H9 (cell line): ENCODE results near the gene ZSCAN31. TPM values are rescaled to one million over a fixed set of nuclear protein-coding genes. Genes with fewer than 3 reads are reported as not detected.
A peak's percentile ranks its signal among the peaks of the same experiment; 100 is the strongest.

ENCODE experiments used
- DNase-seq: peaks from one replicate; pipeline ENCODE4 v3.0.0-alpha.2; 2017
- H2AFZ ChIP-seq: one replicate; pipeline ENCODE4 v1.6.1; 2013; ENCODE audit warnings: mild to moderate bottlenecking, low read length, control low read depth, moderate library complexity
- H2AK5ac ChIP-seq: 2 replicates; pipeline ENCODE4 v1.6.1; 2013; ENCODE audit warnings: low read length, control low read depth, mixed read lengths; ENCODE audit not compliant: insufficient read length
- H2BK120ac ChIP-seq: one replicate; pipeline ENCODE4 v1.6.1; 2013; ENCODE audit warnings: low read depth, mild to moderate bottlenecking, low read length, control low read depth, inconsistent platforms; ENCODE audit not compliant: poor library complexity, severe bottlenecking
- H2BK12ac ChIP-seq: 2 replicates; pipeline ENCODE4 v1.6.1; 2013; ENCODE audit warnings: low read length, control low read depth, mixed read lengths, low read depth; ENCODE audit not compliant: insufficient read length
- H2BK15ac ChIP-seq: 2 replicates; pipeline ENCODE4 v1.6.1; 2013; ENCODE audit warnings: low read depth, low read length, control low read depth
- H2BK20ac ChIP-seq: one replicate; pipeline ENCODE4 v1.6.1; 2013; ENCODE audit warnings: low read depth, mild to moderate bottlenecking, low read length, control low read depth, inconsistent platforms; ENCODE audit not compliant: poor library complexity, severe bottlenecking
- H2BK5ac ChIP-seq: 2 replicates; pipeline ENCODE4 v1.6.1; 2013; ENCODE audit warnings: low read length, control low read depth, mixed read lengths; ENCODE audit not compliant: insufficient read length
- H3K14ac ChIP-seq: 2 replicates; pipeline ENCODE4 v1.6.1; 2013; ENCODE audit warnings: low read length, control low read depth; ENCODE audit not compliant: insufficient read depth
- H3K18ac ChIP-seq: 2 replicates; pipeline ENCODE4 v1.6.1; 2013; ENCODE audit warnings: low read depth, mild to moderate bottlenecking, mixed read lengths, low read length, control low read depth; ENCODE audit not compliant: insufficient read length
- H3K23ac ChIP-seq: 2 replicates; pipeline ENCODE4 v1.6.1; 2013; ENCODE audit warnings: low read length, control low read depth, mixed read lengths, low read depth; ENCODE audit not compliant: insufficient read length
- H3K23me2 ChIP-seq: 2 replicates; pipeline ENCODE4 v1.6.1; 2013; ENCODE audit warnings: low read depth, mild to moderate bottlenecking, mixed read lengths, low read length, control low read depth; ENCODE audit not compliant: insufficient read length, poor library complexity, severe bottlenecking
- H3K27ac ChIP-seq: 2 replicates; pipeline ENCODE4 v1.5.1; 2013; ENCODE audit warnings: low read length, control low read depth, mixed read lengths, low read depth; ENCODE audit not compliant: insufficient read length
- H3K27me3 ChIP-seq: 2 replicates; pipeline ENCODE4 v1.6.1; 2013; ENCODE audit warnings: low read length, control low read depth, inconsistent platforms; ENCODE audit not compliant: insufficient read depth
- H3K4ac ChIP-seq: 2 replicates; pipeline ENCODE4 v1.6.1; 2013; ENCODE audit warnings: low read depth, mild to moderate bottlenecking, control low read depth, inconsistent platforms, low read length, moderate library complexity
- H3K4me1 ChIP-seq: 2 replicates; pipeline ENCODE4 v1.6.1; 2013; ENCODE audit warnings: low read length, control low read depth, inconsistent platforms; ENCODE audit not compliant: insufficient read depth
- H3K4me2 ChIP-seq: 2 replicates; pipeline ENCODE4 v1.6.1; 2013; ENCODE audit warnings: low read length, control low read depth, mixed read lengths; ENCODE audit not compliant: insufficient read length, insufficient read depth
- H3K56ac ChIP-seq: 2 replicates; pipeline ENCODE4 v1.6.1; 2013; ENCODE audit warnings: low read depth, mild to moderate bottlenecking, mixed read lengths, low read length, control low read depth; ENCODE audit not compliant: insufficient read length
- H3K79me1 ChIP-seq: 2 replicates; pipeline ENCODE4 v1.6.1; 2013; ENCODE audit warnings: low read depth, mild to moderate bottlenecking, moderate library complexity, low read length, control low read depth, inconsistent platforms; ENCODE audit not compliant: insufficient read depth, poor library complexity, severe bottlenecking
- H3K79me2 ChIP-seq: 2 replicates; pipeline ENCODE4 v1.6.1; 2013; ENCODE audit warnings: low read length, control low read depth, inconsistent platforms; ENCODE audit not compliant: insufficient read depth
- H3K9ac ChIP-seq: 2 replicates; pipeline ENCODE4 v1.6.1; 2013; ENCODE audit warnings: low read length, control low read depth, mixed read lengths; ENCODE audit not compliant: insufficient read length; ENCODE audit errors: extremely low read depth
- H3K9me3 ChIP-seq: one replicate; pipeline ENCODE4 v1.6.1; 2013; ENCODE audit warnings: low read depth, low read length, inconsistent platforms; ENCODE audit not compliant: control insufficient read depth
- H3T11ph ChIP-seq: one replicate; pipeline ENCODE4 v1.6.1; 2013; ENCODE audit warnings: mild to moderate bottlenecking, low read length, control low read depth, inconsistent platforms
- H4K20me1 ChIP-seq: one replicate; pipeline ENCODE4 v1.6.1; 2013; ENCODE audit not compliant: control insufficient read depth, insufficient read length, insufficient read depth
- H4K5ac ChIP-seq: 2 replicates; pipeline ENCODE4 v1.6.1; 2013; ENCODE audit warnings: low read depth, mild to moderate bottlenecking, mixed read lengths, low read length, control low read depth; ENCODE audit not compliant: insufficient read length
- H4K8ac ChIP-seq: replicated peaks from 2 replicates; pipeline ENCODE4 v1.6.1; 2013; ENCODE audit warnings: low read length, control low read depth, mixed read lengths, low read depth; ENCODE audit not compliant: insufficient read length
- H4K91ac ChIP-seq: 2 replicates; pipeline ENCODE4 v1.6.1; 2013; ENCODE audit warnings: low read depth, mild to moderate bottlenecking, moderate library complexity, mixed read lengths, low read length, control low read depth; ENCODE audit not compliant: insufficient read length
- H3K27ac Mint-ChIP-seq, 3 experiments: 2 replicates in 2 of 3; 3 replicates in 1 of 3; pipeline ENCODE4 v1.8.0; 2020 to 2021; ENCODE audit warnings: mixed read lengths in 3 of 3, mild to moderate bottlenecking in 1 of 3, moderate library complexity in 1 of 3
- H3K27me3 Mint-ChIP-seq: 2 replicates; pipeline ENCODE4 v1.8.0; 2021; ENCODE audit warnings: low read depth, mild to moderate bottlenecking, moderate library complexity, mixed read lengths
- H3K36me3 Mint-ChIP-seq, 3 experiments: 2 replicates in 2 of 3; 3 replicates in 1 of 3; pipeline ENCODE4 v1.8.0; 2020 to 2021; ENCODE audit warnings: low read depth in 3 of 3, mixed read lengths in 3 of 3; ENCODE audit not compliant: insufficient read depth in 1 of 3
- H3K4me1 Mint-ChIP-seq, 2 experiments: 2 replicates each; pipeline ENCODE4 v1.8.0; 2020; ENCODE audit warnings: mixed read lengths in 2 of 2
- H3K4me3 Mint-ChIP-seq, 2 experiments: 2 replicates in 1 of 2; 3 replicates in 1 of 2; pipeline ENCODE4 v1.8.0; 2020 to 2021; ENCODE audit warnings: mild to moderate bottlenecking in 2 of 2, mixed read lengths in 2 of 2, moderate library complexity in 1 of 2
- H3K9me3 Mint-ChIP-seq, 2 experiments: 2 replicates in 1 of 2; 3 replicates in 1 of 2; pipeline ENCODE4 v1.8.0; 2020; ENCODE audit warnings: mild to moderate bottlenecking in 2 of 2, mixed read lengths in 2 of 2, moderate library complexity in 1 of 2
- WGBS: extraction: QIAGEN DNeasy Blood & Tissue Kit; methylation state at CpG from one replicate; pipeline ENCODE4 v1.1.7; 2013; ENCODE audit warnings: missing lambda C conversion rate, low lambda C conversion rate, mixed read lengths; ENCODE audit not compliant: insufficient read length; ENCODE audit errors: extremely low coverage; 5-methylcytosine and 5-hydroxymethylcytosine counted together
- total RNA-seq: library from RNA; stranded (reverse); gene quantifications from 2 replicates; pipeline ENCODE4 v1.2.1, GENCODE V29; 2021
- TF ChIP-seq, protein P1 (sequence below): fragments of 200-600 bp; sonication (generic); conservative IDR thresholded peaks from 3 replicates; pipeline ENCODE4 v1.8.0; 2021; ENCODE audit warnings: antibody characterized with exemption, mild to moderate bottlenecking

Gene ZSCAN31
- total RNA-seq, 1 experiment from 2014 or later, result 7.1 TPM

GRCh38 chr6:28351493-28351925, 15.6 kb upstream of the ZSCAN31 start:
- Histone ChIP-seq H3K14ac (no peak overlapping the region), H3K27ac (no peak overlapping the region), H3K9me3 (no peaks in the 10 kb centered on the region), H3K4me1 (peaks cover 4% of the 10 kb centered on the region; the same call in 1 of the 2 replicates), H3K23me2 (peaks cover 11% of the 10 kb centered on the region), H3K18ac (no peak overlapping the region), H4K20me1 (peaks cover 2% of the 10 kb centered on the region), H3K23ac (no peak overlapping the region), H4K5ac (no peak overlapping the region), H4K91ac (no peak overlapping the region), H2AFZ (no peak overlapping the region), H3K9ac (no peak overlapping the region), H2BK20ac (no peak overlapping the region), H4K8ac (no peak overlapping the region), H3K4ac (no peak overlapping the region), H2BK5ac (no peak overlapping the region), H2AK5ac (no peak overlapping the region), H3K79me2 (peaks cover 3% of the 10 kb centered on the region; the same call in 1 of the 2 replicates), H3T11ph (no peak overlapping the region), H2BK120ac (no peak overlapping the region), H3K27me3 (no peaks in the 10 kb centered on the region; the same call in 1 of the 2 replicates), H2BK15ac (no peak overlapping the region), H3K56ac (no peak overlapping the region), H3K4me2 (peak overlapping the region; percentile 95), H3K79me1 (peaks cover 6% of the 10 kb centered on the region), H2BK12ac (no peak overlapping the region)
- WGBS, result no CpG with 5 or more reads among the region's 2 CpGs
- DNase-seq, result no peak
- H3K4me3 Mint-ChIP-seq, result peak overlapping the region in 1 of 2 experiments; percentile 100; a peak in 4 of 5 replicates
- TF ChIP-seq, protein P1, sequence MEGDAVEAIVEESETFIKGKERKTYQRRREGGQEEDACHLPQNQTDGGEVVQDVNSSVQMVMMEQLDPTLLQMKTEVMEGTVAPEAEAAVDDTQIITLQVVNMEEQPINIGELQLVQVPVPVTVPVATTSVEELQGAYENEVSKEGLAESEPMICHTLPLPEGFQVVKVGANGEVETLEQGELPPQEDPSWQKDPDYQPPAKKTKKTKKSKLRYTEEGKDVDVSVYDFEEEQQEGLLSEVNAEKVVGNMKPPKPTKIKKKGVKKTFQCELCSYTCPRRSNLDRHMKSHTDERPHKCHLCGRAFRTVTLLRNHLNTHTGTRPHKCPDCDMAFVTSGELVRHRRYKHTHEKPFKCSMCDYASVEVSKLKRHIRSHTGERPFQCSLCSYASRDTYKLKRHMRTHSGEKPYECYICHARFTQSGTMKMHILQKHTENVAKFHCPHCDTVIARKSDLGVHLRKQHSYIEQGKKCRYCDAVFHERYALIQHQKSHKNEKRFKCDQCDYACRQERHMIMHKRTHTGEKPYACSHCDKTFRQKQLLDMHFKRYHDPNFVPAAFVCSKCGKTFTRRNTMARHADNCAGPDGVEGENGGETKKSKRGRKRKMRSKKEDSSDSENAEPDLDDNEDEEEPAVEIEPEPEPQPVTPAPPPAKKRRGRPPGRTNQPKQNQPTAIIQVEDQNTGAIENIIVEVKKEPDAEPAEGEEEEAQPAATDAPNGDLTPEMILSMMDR, result no peak
- H3K4me1 Mint-ChIP-seq, result peaks cover 24 to 26% of the 10 kb centered on the region in 2 experiments
- H3K27me3 Mint-ChIP-seq, result peaks cover 5% of the 10 kb centered on the region
- peak overlapping the region in 1 of 3 experiments; percentile 16; a peak in 1 of 7 replicates for H3K27ac Mint-ChIP-seq
- H3K36me3 Mint-ChIP-seq, result peaks cover 10 to 17% (median 16%) of the 10 kb centered on the region in 3 experiments
- H3K9me3 Mint-ChIP-seq, result peaks cover 4 to 8% of the 10 kb centered on the region in 2 experiments; a peak in 4 of 5 replicates
